ENCODE measurements around the gene GRAPL. TPM values are rescaled to one million over a fixed set of nuclear protein-coding genes. Genes with fewer than 3 reads are reported as not detected.
"Not testable (repeated sequence)": the region's sequence is repeated elsewhere in the genome, so short reads cannot be mapped to it uniquely, and the experiment has no call there.

GRAPL gene
- total RNA-seq (ENCODE audit: low replicate concordance), result not detected in 2 replicates

DNA sequence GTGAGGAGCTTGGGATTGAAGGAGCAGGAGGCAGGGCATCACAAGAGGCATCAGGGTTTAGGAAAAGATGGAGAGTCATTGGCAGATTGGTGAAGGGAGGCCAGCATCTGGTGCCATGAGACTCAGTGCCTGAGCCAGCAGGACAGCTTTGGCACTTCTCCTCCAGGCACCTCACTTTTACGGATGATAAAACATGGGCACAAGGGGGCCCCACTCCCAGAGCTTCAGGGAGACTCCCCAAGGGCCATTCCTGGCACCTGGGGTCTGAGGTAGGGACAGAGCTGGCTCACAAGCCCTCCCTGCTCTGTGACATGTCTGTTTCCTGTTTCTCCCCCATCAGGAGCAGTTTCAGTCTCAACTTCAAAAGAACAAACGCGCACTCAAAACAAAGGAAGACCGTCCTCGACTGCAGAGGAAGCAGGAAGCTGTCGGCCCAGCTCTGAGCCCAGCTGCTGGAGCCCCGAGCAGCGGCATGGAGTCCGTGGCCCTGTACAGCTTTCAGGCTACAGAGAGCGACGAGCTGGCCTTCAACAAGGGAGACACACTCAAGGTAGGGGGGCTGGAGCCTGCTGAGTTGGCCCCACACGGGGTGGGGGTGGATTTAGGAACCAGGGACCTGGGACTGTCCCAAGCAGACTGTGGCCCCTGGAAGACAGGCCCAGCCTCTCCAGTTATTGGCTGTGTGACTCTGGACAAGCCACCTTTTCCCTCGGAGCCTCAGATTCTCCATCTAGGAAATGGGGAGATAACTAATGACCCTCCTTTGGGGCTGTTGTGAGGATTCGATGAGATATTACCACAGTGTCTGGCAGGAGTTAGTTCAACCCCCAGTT, at the start of gene GRAPL:
GRAPL (plus strand) TSS at position 442 of the 833 bp plus-strand sequence; CDS start at position 473, 31 bp downstream.
- not testable (repeated sequence) for DNase-seq (ENCODE audit: low read depth); H3K4me3 ChIP-seq (ENCODE audit: low read depth, low read length)

DNA sequence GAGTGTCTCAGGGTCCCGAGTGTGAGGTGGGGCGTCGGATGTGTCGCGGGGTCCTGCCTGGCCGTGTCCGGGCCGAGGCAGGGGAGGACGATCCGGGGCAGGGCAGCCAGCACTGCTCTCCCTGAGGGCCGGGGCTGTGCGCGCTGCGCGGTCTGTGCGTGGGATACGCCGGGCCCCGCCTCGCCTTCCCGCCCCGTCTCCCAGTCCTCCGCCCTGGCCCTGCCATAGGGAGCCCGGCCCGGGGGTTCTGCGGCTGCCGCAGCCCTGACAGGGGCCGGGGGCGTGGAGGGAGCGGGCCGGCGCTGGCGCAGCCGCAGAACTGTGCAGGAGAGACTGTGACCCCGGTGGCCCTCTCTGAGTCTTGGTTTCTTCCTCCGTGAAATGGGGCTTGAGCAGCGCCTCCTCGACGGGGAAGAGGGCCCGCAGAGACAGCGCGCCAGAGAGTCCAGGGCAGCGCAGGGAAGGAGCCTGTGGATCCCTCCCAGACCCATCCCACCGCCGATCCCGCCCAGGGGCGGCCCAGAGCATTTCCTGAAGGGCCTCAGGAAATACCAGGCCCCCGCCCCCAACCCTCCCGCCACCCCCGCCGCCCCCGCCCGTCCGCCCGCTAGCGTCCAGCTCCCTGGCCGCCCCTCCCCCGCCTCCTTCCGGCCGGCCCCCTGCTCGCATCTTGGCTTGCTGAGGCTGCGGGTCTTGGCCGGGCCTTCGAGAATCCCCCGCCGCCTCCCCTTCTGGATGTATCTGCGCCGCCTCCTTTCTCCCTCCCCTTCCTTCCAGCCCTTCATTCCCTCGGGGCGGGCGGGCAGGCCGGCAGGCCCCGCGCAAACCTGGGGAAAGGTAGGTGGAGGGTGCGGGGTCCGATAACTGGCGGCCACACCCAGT, 38.3 kb upstream of the GRAPL start:
- not testable (repeated sequence) for H3K4me3 ChIP-seq (ENCODE audit: low read depth, low read length); DNase-seq (ENCODE audit: low read depth)

DNA sequence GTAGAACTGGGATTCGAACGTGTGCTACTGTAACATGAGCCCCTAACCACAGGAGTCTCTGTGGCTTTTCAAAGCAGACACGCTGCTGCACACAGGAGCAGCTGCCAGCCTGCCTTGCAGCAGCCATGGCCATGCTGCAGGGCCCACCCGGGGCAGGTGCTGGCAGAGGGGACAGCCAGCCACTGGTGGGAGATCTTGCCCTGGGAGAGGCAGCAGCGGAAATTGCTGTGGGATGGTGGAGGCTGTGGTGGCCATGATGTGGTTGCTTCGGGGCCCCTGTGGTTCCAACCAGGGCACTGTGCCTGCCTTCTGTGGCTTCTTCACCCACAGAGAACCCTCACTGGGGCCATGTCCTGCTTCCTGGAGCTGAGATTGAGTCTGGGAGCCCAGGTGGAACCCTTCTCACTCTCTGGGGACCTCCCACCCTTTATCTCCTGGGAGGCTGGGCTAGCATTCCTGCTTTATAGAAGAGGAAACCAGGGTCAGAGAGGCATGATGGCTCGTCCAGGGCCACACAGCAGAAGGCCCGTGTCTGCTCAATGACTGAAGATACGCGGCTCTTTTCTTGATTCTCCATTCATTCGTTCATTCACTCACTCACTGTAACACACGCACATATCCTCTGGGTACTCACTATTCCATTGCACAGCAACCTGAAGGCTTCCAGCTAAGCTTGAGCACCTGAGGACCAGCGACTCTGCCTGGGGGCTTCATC, 37.2 kb upstream of the GRAPL start:
- not testable (repeated sequence) for DNase-seq (ENCODE audit: low read depth); H3K4me3 ChIP-seq (ENCODE audit: low read depth, low read length)

DNA sequence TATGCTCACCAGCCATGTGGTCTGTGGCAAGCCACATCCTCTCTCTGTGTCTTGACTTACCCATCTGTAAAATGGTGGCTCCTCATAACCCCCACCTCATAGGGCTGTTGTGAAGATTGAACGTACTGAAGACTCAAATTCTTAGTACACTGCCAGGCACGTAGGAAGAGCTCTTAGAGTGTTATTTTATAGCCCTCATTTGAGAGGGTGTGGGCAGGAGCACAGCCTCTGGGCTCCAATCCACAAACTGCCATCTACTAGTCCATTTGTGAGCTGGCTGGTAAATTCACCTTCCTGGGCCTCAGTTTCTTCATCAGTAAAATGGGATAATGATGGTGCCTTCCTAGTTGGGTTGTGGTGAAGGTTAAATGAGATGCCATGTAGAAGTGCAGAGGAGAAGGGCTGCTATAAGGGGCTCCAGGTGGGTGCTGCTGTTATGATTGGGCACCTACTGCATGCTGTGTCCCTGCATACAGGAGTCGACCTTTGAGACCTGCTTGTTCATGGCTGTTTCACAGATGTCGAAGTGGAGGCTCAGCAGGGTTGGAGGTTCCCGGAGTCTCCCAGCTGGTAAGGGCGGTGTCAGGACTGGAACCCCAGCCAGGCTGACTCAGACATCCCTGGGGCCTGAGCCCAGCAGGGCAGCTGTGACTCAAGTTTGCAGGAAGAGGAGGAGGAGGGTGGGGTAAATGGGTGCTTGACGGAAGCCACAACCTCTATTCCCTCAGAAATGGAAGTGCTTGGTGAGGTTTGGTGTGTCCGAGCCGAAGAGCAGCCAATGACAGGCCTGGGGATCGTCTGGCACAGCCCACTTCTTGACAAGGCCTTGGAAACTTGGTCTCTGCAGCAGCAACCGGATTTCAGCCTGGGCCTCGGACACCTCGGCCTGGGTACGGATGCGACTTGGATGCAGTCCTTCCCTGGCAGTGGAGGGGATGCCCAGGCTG, 34.4 kb upstream of the GRAPL start:
- peak; percentile 92 for DNase-seq (ENCODE audit: low read depth)
- not testable (repeated sequence) for H3K4me3 ChIP-seq (ENCODE audit: low read depth, low read length)

DNA sequence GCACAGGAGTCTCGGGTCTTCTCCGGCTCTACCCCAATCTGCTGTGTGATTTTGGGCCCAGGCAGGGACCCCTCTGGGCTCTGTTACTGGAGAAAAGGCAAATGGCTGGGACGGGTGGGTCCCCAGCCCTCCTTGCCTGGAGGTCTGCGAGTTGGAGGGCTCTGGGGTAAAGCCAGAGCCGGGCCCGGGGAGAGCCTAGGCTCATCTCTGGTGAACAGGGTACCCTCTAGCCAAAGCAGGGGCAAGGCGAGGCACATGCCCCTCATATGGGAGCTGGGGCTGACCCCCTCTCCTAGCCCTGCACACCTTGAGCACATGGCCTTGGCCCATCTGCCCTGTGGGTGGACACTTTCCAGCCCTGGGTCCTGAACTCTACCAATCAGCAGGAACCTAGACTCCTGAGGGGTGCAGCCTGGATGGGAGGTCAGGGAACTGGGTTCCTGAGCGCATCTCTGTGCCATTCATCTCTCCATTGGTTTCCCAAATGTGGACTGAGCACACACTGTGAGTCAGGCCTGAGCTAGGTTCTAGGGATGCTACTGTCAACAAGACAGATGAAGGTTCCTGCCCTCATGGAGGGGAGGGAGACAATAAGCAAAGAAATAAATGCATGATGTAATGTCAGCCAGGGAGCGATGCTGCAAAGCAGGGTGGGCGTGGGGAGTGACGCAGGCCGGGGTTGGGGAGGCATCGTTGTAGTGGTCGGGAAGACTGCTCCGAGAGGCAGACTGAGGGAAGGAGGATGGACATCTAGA, 33.5 kb upstream of the GRAPL start:
- DNase-seq (ENCODE audit: low read depth); H3K4me3 ChIP-seq (ENCODE audit: low read depth, low read length): not testable (repeated sequence)

DNA sequence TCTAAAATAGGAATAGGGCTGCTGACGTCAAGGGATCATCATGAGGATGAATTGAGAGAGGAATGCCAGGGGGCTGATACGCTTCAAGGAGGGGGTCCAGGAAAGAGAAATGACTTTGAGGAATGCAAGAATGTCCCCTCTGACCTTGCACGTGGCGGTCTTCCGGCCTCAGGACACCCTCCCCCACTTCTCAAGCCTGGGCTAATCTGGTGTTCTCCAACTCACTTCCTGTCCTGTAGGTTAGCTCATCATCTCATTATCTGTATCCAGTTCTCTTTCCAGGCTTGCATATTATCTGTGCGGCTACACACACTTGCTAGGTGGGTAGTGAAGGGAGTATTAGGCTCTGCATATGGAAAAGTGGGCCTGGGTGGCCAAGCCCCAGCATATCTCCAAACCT, 18.9 kb upstream of the GRAPL start:
- not testable (repeated sequence) for H3K4me3 ChIP-seq (ENCODE audit: low read depth, low read length); DNase-seq (ENCODE audit: low read depth)

DNA sequence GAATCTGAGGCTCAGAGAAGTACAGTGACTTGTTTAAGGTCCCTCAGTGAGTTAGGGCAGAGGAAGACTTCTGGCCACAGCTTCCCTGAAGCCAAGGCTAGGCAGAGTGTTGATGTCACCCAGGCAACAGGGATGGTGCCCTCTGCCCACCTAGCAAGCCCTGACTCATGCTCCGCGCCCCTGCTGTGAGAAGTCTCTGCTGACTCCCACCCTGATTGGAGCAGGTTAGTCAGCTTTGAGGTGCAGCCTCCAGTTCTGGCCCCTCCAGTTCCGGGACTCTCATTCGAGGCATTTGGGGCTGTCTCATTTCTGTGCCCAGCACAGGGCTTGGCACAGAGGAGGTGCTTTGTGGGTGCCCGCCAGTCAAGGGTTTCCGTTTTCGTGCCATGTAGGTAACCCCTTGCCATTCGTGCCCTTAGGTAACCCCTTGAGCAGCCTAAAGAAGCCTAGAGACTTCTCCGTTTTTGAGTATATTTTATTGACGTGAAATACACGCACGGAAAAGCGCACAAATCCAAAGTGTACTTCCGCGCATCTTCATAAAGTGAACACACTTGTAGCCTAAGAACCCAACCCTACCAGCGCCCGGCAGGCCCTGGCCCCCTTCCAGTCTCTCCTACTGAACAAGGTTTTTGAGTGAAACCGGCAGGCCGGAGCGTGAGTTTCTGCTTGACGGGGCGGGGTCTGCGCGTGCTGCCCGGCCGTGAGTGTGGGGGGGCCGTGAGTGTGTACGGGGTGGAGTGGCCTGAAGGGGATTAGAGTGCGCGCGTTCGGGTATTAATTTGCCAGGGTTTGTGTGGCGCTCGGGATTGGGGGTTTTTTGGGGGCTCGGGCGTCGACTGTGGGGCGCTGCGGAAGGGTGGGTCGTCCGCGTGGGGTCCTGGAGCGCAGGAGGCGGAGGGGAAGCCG, 16.9 kb upstream of the GRAPL start:
- H3K4me3 ChIP-seq (ENCODE audit: low read depth, low read length), result peak overlapping the region; percentile 37
- DNase-seq (ENCODE audit: low read depth), result not testable (repeated sequence)

DNA sequence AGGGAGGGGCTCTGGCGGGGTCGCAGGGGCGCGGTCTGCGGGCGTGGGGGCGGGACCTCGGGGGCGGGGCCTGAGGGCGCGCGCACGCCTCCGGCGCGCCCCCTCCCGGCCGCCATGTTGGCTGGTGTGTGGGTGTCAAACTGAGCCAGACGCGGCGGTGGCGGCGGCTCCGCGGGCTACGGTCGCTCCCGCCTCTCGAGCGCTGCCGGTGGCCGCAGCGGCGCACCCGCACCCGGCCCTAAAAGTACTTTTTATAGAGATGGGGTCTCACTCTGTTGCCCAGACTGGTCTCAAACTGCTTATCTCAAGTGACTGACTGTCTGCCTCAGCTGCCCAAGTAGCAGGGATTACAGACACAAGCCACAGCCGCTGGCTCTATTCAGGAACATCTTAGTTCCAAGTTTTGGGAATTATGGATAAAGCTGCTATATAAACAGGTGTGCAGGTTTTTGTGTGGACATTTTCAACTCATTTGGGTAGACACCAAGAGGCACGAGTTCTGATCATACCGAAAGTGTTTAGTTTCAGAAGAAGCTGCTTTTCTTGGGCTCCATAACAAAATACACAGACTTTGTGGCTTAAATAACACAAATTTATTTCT, 16.2 kb upstream of the GRAPL start:
- TF ChIP-seq, protein P1, sequence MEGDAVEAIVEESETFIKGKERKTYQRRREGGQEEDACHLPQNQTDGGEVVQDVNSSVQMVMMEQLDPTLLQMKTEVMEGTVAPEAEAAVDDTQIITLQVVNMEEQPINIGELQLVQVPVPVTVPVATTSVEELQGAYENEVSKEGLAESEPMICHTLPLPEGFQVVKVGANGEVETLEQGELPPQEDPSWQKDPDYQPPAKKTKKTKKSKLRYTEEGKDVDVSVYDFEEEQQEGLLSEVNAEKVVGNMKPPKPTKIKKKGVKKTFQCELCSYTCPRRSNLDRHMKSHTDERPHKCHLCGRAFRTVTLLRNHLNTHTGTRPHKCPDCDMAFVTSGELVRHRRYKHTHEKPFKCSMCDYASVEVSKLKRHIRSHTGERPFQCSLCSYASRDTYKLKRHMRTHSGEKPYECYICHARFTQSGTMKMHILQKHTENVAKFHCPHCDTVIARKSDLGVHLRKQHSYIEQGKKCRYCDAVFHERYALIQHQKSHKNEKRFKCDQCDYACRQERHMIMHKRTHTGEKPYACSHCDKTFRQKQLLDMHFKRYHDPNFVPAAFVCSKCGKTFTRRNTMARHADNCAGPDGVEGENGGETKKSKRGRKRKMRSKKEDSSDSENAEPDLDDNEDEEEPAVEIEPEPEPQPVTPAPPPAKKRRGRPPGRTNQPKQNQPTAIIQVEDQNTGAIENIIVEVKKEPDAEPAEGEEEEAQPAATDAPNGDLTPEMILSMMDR (IDR thresholded peaks at IDR 0.05; ENCODE audit: insufficient read depth, low read length), result peak; percentile 18
- H3K4me3 ChIP-seq (ENCODE audit: low read depth, low read length), result peak overlapping the region; percentile 54
- DNase-seq (ENCODE audit: low read depth), result peak; percentile 63

DNA sequence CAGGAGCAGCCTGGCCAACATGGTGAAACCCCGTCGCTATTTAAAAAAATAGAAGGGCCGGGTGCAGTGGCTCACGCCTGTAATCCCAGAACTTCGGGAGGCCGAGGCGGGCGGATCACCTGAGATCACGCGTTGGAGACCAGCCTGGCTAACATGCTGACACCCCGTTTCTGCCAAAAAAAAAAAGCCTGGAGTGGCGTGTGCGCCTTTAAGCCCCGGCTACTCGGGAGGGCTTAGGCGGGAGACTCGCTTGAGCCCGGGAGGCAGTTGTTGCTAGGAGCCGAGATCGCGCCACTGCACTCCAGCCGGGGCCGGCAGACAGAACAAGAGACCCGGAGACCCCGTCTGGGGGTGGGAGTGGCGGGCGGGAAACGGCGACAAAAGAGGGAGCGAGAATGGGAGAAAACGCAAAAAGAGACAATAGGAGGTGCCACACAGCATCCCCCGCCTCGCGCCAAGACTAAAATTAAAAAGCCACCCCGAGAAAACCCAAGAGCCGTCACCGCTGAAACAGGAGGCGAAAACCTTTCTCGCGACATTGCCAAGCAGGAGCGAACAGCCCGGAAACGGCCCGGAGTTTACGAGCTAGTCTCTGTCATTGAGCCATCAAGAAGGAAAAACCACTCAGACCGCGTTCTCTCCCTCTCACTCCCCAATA, 15.5 kb upstream of the GRAPL start:
- DNase-seq (ENCODE audit: low read depth), result not testable (repeated sequence)

DNA sequence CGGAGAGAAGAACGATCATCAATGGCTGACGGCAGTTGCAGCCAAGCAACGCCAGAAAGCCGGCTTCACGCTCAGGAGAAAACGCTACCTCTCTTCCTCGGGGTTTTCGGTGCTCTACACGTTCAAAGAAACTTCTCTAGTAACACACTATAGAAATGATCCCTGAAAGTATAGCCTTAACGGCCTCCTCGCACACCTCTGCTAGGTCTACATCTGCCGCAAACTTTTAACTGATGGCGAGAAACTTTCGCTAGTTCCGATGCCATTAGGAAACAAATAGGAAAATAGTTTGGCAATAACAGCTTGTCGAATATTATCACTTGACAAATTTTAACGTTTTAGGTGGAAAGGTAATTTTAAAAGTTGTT, 14.9 kb upstream of the GRAPL start:
- peak; percentile 68 for DNase-seq (ENCODE audit: low read depth)
- not testable (repeated sequence) for H3K4me3 ChIP-seq (ENCODE audit: low read depth, low read length)

More for the DNA sequence above, 15.5 kb upstream of the GRAPL start:
- not testable (repeated sequence) for H3K4me3 ChIP-seq (ENCODE audit: low read depth, low read length)

DNA sequence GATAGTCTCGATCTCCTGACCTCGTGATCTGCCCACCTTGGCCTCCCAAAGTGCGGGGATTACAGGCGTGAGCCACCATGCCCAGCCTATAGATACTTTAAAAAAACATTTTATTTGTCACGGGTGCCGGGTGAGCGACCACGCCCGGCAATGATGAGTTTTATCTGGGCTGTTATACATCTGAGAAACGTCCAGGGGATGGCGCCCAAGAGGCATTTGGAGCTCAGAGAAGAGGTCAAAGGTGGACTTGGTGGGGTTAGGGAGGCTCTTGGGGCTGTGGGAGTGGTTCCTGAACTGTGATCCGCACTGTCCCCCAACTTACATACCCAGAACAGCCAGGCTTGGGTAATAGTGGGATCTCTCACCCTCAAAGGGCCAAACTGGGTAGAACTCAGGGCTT, 8.7 kb upstream of the GRAPL start:
- not testable (repeated sequence) for H3K4me3 ChIP-seq (ENCODE audit: low read depth, low read length); DNase-seq (ENCODE audit: low read depth)

DNA sequence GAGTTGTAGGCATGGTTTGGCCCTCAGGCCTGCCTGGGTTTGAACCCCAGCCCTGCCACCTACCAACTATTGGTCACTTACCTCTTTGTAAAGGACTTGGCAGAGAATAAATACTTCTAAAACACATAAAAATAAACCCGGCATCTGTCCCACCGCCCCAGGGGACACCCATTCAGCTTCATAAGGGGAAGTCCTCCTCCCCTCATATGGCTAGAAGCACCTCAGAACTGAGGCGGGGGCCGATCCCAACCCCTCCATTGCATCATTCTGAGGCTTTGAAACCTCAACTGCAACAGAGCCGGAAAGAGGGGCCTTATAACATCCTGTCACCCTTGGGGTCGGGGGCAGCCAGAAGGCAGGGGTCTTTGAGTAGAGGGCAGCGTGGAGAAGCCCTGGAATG, 2.1 kb upstream of the GRAPL start:
- DNase-seq (ENCODE audit: low read depth); H3K4me3 ChIP-seq (ENCODE audit: low read depth, low read length): not testable (repeated sequence)

DNA sequence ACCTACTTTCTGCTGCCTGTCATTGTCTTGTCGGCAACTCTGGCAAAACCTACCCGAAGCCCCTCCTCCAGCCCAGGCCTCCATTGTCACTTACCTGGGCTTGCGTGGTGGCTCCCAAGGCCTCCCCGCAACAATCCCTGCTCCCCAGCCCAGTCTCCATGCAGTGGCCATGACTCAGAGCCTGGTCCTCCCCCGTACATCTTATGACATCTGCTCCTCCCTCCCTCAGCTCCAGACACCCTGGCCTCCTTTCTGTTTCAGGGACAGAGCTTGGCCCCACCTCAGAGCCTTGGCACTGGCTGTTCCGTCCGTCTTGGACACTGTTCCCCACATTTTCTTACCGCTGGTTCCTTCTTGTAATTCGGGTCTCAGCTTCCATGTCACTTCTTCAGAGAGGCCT, 2.1 kb downstream of the GRAPL start:
- H3K4me3 ChIP-seq (ENCODE audit: low read depth, low read length); DNase-seq (ENCODE audit: low read depth): not testable (repeated sequence)

DNA sequence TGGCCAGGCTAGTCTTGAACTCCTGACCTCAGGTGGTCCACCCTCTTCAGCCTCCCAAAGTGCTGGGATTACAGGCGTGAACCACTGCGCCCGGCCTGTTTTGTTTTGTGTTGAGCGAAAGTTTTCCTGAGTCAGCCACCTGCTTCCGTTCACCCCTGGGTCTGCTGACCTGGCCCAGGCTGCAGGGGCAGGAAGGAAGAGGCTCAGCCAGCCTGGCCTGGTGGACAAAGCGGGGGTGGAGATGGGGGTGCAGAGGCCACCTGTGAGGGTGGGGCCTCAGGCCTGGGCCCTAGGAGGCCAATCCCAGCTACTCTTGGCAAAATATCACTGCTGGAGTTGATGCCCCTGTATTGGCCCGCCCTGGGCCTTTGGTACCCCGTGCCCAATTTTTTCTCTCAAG, 3.7 kb downstream of the GRAPL start:
- H3K4me3 ChIP-seq (ENCODE audit: low read depth, low read length); DNase-seq (ENCODE audit: low read depth): not testable (repeated sequence)
